Subcutaneous adipose tissue (tissue), 4 donors: ENCODE data around the gene CCDC184. TPM values are rescaled to one million over a fixed set of nuclear protein-coding genes. Genes with fewer than 3 reads are reported as not detected.

Source experiments
- total RNA-seq, 4 donors: library from RNA; depleted of rRNA; stranded (reverse); fragments of >200 nt; gene quantifications; one replicate each; pipeline ENCODE4 v1.1.0, GENCODE V29; 2016
- TF ChIP-seq, protein P1 (sequence below): fragments of 450-650 bp; IDR thresholded peaks from one replicate; pipeline ENCODE4 v1.5.1; 2016; ENCODE audit warnings: low read depth, mild to moderate bottlenecking, control low read depth, antibody characterized with exemption, moderate library complexity

CCDC184 gene
- total RNA-seq, 4 donors from 2014 or later, result 0.22 to 1.3 TPM; not detected in 2

DNA sequence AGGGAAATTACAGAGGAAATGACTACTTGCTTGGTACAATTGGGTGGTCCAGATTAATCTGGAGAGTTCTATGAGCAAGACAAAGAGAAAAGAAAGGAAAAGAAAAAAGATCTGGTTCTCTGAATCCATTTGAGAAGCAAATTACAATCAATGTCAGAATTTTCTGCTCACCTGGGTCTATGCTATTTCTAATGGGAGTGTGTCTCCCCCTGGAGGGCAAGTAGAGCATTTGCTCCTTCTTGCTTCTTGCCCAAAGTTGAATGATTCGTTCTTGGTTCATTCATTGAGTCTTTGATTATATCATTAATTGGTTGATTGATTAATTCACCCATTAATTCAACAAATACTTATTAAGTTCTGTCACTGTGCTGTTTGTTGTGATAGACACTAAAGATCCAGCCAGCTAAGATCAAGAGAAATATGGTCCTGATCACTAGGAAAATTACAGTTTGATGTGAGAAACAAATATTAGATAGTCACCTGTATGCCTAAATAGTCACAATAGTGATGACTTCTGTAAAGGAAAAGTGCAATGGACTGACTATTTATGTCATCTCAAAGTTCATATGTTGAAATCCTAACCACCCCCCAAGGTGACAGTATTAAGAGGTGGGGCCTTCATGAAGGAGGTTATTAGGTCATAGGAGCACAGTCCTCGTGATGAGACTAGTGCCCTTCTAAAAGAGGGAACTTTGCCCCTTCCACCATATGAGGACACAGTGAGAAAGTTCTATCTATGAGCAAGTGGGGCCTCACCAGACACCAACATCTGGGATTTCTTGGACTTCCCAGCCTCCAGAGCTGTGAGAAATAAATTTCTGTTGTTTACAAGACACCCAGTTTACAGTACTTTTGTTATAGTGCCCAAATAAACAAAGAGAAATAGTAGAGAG lies 18.1 kb upstream of the CCDC184 start:
- TF ChIP-seq, protein P1, sequence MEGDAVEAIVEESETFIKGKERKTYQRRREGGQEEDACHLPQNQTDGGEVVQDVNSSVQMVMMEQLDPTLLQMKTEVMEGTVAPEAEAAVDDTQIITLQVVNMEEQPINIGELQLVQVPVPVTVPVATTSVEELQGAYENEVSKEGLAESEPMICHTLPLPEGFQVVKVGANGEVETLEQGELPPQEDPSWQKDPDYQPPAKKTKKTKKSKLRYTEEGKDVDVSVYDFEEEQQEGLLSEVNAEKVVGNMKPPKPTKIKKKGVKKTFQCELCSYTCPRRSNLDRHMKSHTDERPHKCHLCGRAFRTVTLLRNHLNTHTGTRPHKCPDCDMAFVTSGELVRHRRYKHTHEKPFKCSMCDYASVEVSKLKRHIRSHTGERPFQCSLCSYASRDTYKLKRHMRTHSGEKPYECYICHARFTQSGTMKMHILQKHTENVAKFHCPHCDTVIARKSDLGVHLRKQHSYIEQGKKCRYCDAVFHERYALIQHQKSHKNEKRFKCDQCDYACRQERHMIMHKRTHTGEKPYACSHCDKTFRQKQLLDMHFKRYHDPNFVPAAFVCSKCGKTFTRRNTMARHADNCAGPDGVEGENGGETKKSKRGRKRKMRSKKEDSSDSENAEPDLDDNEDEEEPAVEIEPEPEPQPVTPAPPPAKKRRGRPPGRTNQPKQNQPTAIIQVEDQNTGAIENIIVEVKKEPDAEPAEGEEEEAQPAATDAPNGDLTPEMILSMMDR, result no peak

DNA sequence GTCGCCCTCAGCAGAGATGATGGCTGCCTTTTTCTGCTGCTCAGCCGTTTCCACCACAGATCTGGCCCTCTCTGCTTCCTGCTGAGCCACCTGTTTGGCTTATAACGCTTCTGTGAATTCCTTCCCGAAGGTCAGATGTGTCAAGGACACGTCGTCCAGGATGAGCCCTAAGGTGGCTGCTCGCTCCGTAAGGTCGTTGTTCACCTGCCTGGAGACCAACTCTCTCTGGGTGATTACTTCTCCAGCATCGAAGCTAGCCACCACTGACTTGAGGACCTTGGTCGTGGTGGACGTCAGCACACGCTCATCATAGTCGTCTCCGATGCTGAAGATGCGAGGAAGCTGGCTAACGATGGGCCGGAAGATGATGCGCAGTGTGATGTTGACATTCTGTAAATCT lies 14.4 kb upstream of the CCDC184 start:
- TF ChIP-seq, protein P1, result no peak

DNA sequence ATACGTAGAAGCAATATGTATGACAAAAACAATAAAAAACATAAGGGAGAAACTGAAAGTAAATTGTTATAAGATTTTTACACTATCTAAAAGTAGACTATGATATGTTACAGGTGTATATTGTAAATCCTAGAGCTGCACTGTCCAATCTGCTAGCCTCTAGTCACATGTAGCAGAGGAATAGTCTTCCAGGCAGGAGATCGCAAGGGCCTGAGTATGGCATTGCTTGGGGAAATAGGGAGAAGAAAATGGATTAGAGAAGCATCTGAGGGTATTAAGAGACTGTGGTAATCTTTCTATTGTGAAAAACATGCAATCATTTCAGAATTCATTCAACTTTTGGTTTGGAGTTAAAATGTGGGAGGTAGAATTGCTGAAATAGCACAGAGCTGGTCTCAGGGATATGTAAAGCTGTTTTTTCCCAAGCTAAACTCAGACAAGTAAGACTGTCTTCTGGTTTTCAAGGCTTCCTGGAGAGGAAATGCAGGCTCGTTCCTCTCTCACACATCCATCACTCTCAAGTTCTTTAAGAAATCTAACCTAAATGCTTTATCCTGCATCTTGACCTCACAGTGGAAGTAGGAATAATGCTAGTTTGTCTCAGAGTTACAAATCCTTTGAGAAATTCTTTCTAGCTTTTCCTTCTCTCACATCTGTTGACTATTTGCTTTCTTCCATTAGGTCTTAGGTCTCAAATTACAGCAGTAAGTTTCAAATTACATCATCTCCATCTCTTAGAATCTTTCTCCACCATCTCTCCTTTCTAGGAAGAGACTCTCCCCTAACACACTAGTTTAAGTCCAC lies 7.6 kb upstream of the CCDC184 start:
- TF ChIP-seq, protein P1, result no peak

DNA sequence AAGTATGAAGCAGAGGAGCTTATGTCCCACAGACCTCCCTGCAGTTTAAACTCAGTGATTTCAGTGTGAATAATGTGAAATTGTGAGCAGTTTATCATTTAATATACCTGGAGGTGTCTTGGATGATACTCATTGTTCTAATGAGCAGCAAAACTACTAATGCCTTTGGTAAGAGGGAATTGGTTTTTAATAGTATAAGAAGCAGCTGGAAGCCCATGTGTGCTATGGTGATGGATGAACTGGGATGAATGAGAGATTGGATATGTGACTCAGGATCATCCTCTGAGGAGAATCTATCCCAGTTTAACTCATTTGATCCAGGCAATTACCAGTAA lies 7.1 kb upstream of the CCDC184 start:
- TF ChIP-seq, protein P1, result no peak

DNA sequence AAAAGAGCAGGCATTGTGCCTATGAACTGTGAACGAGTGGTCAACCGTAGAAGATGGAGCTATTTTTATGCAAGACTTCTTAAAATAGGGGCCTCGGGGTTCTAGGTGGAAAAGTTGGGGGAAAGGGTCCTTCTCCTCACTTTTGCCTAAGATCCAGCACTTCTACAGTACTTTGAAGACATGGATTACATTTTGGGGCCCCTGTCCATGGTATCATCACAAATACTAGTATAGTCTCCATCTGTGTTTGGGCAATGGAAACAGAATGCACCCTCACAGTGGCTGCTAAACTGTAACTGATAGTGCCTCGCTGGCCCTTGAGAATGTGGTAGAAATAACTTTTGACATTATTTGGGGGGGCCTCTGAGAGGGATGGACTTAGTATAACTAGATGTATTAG lies 5.5 kb upstream of the CCDC184 start:
- TF ChIP-seq, protein P1, result no peak

DNA sequence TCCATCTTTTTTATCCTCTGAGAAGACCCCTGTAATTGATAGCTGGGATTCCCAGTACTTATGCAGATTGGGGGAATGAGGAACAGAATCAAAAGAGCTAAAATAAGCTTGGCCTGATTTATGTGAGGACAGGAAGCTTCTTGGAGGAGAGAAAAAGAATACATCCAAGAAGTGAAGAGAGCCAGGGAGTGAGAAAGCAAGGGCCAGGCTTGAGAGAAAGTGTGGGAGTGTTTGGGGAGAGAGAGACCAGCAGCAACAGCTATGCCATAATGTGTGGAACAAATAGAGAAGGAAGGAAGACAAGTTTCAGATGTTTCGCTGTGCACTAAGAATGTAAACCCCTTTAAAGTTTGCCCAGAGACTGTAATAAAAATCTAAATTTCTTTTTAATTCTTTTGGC lies 4.0 kb upstream of the CCDC184 start:
- TF ChIP-seq, protein P1, result no peak

DNA sequence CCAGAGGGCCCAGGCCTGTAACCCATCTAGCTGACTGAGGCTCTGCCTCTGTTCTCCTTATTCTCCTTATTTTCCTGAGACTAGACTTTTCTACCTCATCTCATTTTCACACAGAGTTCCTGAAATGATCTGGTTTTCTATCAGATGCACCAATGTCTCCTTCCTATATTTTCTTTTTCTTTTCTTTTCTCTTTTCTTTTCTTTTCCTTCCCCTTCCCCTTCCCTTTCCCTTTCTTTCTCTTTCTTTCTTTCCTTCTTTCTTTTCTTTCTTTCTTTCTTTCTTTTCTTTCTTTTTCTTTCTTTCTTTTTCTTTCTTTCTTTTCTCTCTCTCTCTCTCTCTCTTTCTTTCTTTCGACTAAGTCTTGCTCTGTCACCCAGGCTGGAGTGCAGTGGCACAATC lies 3.0 kb upstream of the CCDC184 start:
- TF ChIP-seq, protein P1, result no peak
